ENCODE measurements around the gene PLAC9. TPM values are rescaled to one million over a fixed set of nuclear protein-coding genes. Genes with fewer than 3 reads are reported as not detected.
"Not testable (repeated sequence)": the region's sequence is repeated elsewhere in the genome, so short reads cannot be mapped to it uniquely, and the experiment has no call there.

PLAC9 gene
- total RNA-seq, 2 donors from 2014 or later, result 25.5 to 36.3 TPM

DNA sequence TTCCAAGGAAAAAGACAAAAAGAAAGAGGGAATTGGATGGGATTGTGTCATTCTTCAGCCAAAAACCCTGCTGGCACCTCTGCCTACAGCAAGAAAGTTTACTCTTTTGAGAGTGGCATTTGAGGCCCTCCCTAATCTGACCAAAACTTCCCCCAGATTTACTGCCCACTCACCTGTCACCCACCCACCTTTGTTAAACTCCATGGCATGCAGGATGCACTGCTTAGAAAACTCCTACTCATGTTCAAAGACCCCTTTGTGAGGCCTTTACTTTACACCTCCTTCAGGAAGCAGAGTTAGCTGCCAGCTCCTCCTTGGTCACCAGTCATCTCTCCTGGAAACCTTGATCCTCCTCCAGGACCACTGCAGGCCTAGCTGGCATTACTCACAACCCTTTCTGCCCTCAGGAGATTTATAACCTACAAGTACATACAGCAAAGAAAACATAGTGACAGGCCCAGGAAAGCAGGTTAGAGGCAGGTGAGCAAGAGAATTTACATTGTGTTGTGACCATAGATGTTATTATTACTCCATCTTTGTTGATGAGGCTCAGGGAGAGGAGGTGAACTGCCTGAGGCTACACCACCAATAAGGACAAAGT is 10.3 kb upstream of the PLAC9 start:
- DNase-seq (ENCODE audit: low spot score), result peak; percentile 18
- no peaks in the 10 kb centered on the region for H3K9me3 ChIP-seq

DNA sequence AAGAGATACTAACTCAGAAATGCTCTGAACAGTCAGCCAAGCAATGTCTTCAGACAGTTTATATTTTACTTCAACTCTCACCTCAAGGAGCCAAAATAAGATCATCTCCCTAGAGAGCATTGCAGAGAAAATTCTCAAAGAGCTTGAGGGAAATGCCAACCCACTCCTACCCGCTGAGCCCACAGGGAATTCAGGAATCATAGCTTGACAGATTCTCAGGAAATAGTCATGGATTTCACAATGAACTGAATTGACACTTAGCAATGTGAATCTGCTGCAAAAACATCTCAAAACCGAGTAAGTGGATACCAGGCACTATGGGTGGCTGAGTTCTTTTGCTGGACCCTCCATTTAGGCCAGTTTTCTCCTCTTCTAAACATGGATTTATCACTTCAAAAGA is 9.8 kb upstream of the PLAC9 start:
- Histone ChIP-seq H3K4me1 (peaks cover 0 to 8% of the 10 kb centered on the region in 2 donors), H3K9me3 (no peaks in the 10 kb centered on the region), H3K27me3 (no peaks in the 10 kb centered on the region), H3K36me3 (no peaks in the 10 kb centered on the region), H3K27ac (no peak overlapping the region), H3K4me3 (no peak overlapping the region)
- DNase-seq (ENCODE audit: low spot score), result peak; percentile 11
- TF ChIP-seq, protein P1, sequence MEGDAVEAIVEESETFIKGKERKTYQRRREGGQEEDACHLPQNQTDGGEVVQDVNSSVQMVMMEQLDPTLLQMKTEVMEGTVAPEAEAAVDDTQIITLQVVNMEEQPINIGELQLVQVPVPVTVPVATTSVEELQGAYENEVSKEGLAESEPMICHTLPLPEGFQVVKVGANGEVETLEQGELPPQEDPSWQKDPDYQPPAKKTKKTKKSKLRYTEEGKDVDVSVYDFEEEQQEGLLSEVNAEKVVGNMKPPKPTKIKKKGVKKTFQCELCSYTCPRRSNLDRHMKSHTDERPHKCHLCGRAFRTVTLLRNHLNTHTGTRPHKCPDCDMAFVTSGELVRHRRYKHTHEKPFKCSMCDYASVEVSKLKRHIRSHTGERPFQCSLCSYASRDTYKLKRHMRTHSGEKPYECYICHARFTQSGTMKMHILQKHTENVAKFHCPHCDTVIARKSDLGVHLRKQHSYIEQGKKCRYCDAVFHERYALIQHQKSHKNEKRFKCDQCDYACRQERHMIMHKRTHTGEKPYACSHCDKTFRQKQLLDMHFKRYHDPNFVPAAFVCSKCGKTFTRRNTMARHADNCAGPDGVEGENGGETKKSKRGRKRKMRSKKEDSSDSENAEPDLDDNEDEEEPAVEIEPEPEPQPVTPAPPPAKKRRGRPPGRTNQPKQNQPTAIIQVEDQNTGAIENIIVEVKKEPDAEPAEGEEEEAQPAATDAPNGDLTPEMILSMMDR (IDR thresholded peaks at IDR 0.05), result no peak

More for the DNA sequence above, 10.3 kb upstream of the PLAC9 start:
- H3K4me1 ChIP-seq, result peaks cover 0 to 8% of the 10 kb centered on the region in 2 donors
- no peak overlapping the region for H3K27ac ChIP-seq
- no peaks in the 10 kb centered on the region for H3K36me3 ChIP-seq
- H3K4me3 ChIP-seq, result no peak overlapping the region
- no peaks in the 10 kb centered on the region for H3K27me3 ChIP-seq
- TF ChIP-seq, protein P1 (IDR thresholded peaks at IDR 0.05), result no peak

DNA sequence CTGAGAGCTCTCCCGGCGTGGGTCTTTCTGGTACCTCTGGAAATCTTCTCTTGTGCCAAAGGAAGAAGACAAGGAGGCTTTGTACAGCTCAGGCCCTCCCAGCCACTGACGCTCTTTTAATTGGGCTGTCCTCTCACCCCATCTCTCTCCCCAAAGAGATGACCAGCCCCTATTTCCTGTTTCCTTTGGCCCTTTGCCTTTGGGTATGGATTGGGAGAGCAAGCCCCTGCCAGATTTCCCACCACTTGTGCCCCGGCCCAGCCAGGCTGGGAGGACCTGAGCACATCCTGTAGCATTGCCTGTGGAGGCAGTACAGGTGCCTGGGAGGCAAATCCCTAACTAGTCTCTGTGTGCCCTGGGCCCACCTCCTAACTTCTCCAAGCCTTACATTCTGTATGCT is 5.7 kb upstream of the PLAC9 start:
- DNase-seq (ENCODE audit: low spot score), result peak; percentile 58
- H3K4me1 ChIP-seq, result peaks cover 0 to 8% of the 10 kb centered on the region in 2 donors
- H3K27me3 ChIP-seq, result no peaks in the 10 kb centered on the region
- no peak overlapping the region for H3K4me3 ChIP-seq
- no peaks in the 10 kb centered on the region for H3K9me3 ChIP-seq
- TF ChIP-seq, protein P1 (IDR thresholded peaks at IDR 0.05), result no peak
- no peaks in the 10 kb centered on the region for H3K36me3 ChIP-seq
- H3K27ac ChIP-seq, result peak overlapping the region in 1 of 2 donors; percentile 40

DNA sequence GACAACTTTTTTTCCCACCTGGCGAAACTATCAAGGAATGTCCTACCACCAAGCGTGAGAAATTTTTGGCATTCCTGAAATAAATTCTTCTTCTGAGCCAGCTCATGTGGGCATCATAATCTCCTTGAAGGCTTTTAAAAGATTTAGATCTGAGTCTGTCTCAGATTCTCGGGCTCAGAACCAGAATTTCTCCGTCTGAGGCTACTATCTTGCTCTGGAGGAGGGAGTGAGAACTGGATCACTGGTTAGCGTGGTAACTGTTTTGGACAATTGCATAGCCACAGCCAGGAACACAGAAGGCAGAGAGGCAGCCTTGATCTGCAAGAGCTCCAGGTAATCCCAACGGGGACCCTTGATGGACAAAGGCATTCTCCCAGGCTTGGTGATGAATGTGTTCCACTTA is 1.0 kb upstream of the PLAC9 start:
- H3K27ac ChIP-seq, result no peak overlapping the region
- peak; percentile 58 for DNase-seq (ENCODE audit: low spot score)
- no peaks in the 10 kb centered on the region for H3K36me3 ChIP-seq
- no peak overlapping the region for H3K4me3 ChIP-seq
- H3K4me1 ChIP-seq, result peaks cover 0 to 22% of the 10 kb centered on the region in 2 donors
- no peaks in the 10 kb centered on the region for H3K9me3 ChIP-seq
- no peaks in the 10 kb centered on the region for H3K27me3 ChIP-seq
- TF ChIP-seq, protein P1 (IDR thresholded peaks at IDR 0.05), result no peak

DNA sequence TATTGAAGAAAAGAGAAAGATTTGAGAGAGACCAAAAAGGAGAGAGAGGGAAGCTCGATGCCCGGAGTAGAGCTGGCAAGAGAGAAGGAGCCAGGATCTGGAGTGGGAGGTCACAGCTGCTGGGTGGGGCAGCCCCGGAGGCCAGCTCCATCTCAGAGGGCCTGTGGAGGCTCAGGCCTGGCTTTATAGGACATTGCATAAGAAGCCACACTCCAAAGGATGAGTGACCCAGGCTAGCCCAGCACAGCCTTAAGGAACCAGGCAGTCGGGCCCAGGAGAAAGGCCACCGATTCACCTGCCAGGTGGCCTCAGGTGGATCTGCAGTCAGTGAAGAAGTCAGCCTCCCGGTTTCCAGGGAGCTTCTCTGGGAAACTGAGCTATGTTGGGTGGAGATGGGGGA is 676 bp downstream of the PLAC9 start:
- Histone ChIP-seq H3K27me3 (no peaks in the 10 kb centered on the region), H3K4me1 (peaks cover 0 to 33% of the 10 kb centered on the region in 2 donors)
- TF ChIP-seq, protein P1 (IDR thresholded peaks at IDR 0.05), result no peak

DNA sequence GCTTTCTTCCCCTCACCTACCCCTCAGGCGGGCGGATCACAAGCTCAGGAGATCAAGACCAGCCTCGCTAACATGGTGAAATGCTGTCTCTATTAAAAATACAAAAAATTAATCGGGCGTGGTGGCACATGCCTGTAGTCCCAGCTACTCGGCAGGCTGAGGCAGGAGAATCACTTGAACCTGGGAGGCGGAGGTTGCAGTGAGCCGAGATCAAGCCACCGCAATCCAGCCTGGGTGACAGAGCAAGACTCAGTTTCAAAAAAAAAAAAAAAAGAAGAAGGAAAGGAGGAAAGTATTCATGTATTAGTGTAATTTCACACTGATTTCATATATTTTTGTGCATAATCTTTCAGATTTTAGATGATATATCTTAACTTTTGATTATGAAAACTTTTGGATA is 1.2 kb downstream of the PLAC9 start:
- not testable (repeated sequence) for H3K9me3 ChIP-seq, H3K36me3 ChIP-seq, H3K27me3 ChIP-seq
- peak; percentile 55 for DNase-seq (ENCODE audit: low spot score)
- Histone ChIP-seq H3K4me1 (peaks cover 0 to 33% of the 10 kb centered on the region in 2 donors), H3K27ac (peak overlapping the region; percentile 75 to 89), H3K4me3 (peak overlapping the region; percentile 50 to 61)

More for the DNA sequence above, 676 bp downstream of the PLAC9 start:
- Histone ChIP-seq H3K27ac (peak overlapping the region; percentile 75 to 89), H3K36me3 (no peaks in the 10 kb centered on the region), H3K4me3 (peak overlapping the region; percentile 50 to 61), H3K9me3 (no peaks in the 10 kb centered on the region)
- DNase-seq (ENCODE audit: low spot score), result peak; percentile 86
